HL-60/S4 treated with phorbol 12-myristate 13-acetate at 8.2 ng/mL for 4 days and 3 days (cell line): Measurements from ENCODE around the gene POLG.
"Not testable (repeated sequence)": the region's sequence is repeated elsewhere in the genome, so short reads cannot be mapped to it uniquely, and the experiment has no call there.

Experiments
- in situ Hi-C: fragments of 300-500 bp; cut with MboI; formaldehyde crosslinking; loops from 2 replicates; pipeline ENCODE4 v1.15.0; 2022; ENCODE audit warnings: low sequenced_read_pairs

Gene POLG

GRCh38 chr15:89291934-89292438, 42.6 kb downstream of the POLG start:
- in situ Hi-C loops: no loop called here

- in situ Hi-C loops: no loop called here
Measured at GRCh38 chr15:89283201-89283600, 51.4 kb downstream of the POLG start.

- in situ Hi-C loops: no loop called here
Measured at GRCh38 chr15:89282631-89283030, 52.0 kb downstream of the POLG start.

DNA sequence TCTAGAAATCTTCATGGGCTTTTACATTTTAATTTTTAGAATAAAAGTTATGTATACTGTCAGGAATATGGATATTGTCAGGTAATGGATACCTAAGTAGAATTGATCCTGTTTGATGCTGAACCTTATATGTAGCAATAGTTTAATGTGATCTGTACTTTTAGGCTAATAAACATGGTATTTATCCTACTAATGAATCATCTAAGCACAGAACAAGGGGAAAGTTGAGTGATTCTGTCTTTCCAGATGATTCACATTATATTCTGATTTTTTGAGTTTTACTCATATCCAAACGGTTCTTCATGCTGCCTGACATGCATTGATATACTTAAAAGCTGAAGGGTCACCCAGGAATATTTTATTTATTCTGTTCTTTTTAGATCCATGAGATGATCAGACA, 56.3 kb downstream of the POLG start:
- in situ Hi-C loops: no loop called here

DNA sequence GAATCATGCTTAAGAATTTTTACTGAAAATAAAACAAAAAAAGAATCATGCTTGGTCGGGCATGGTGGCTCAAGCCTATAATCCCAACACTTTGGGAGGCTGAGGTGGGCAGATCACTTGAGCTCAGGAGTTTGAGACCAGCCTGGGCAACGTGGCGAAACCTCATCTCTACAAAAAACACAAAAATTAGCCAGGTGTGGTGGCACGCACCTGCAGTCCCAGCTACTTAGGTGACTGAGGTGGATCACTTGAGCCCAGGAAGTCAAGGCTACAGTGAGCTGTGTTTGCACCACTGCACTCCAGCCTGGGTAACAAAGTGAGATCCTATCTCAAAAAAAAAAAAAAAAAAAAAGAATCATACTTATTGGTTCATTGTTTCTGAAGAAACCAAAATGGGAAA, 57.3 kb downstream of the POLG start:
- in situ Hi-C loops: not testable (repeated sequence)
